B cell (primary cell): ENCODE measurements around the gene RNF220. TPM values are rescaled to one million over a fixed set of nuclear protein-coding genes. Genes with fewer than 3 reads are reported as not detected.

Experiments used
- ATAC-seq: fragments of 200-7000 bp; cut with Tn5 transposase; one replicate; pipeline ENCODE4 v1.10.0; 2021; ENCODE audit warnings: low read depth, mild to moderate bottlenecking, moderate number of reproducible peaks, moderate library complexity
- CTCF ChIA-PET: fragments of 350-600 bp; sonication (Branson Sonifier 250); formaldehyde crosslinking; loops from one replicate; lab custom pipeline; 2021; ENCODE audit warnings: antibody characterized with exemption, inconsistent platforms; lab: Charles Lee
- POLR2A ChIA-PET: fragments of 350-600 bp; sonication (Branson Sonifier 250); formaldehyde crosslinking; loops from one replicate; lab custom pipeline; 2021; ENCODE audit warnings: antibody characterized with exemption; lab: Charles Lee
- DNase-seq: peaks from one replicate; pipeline ENCODE4 v3.0.0; 2013
- H2AFZ ChIP-seq: 2 replicates; pipeline ENCODE4 v1.6.1; 2012; ENCODE audit warnings: mild to moderate bottlenecking, low read depth, low read length; ENCODE audit not compliant: insufficient read depth, poor library complexity, severe bottlenecking
- H3K27ac ChIP-seq, 2 donors: 1 replicate in 1 of 2; 2 replicates in 1 of 2; pipeline ENCODE4 v1.5.1; 2012 to 2013; ENCODE audit warnings: low read length in 2 of 2, mild to moderate bottlenecking in 2 of 2, moderate library complexity in 1 of 2
- H3K27me3 ChIP-seq, 4 experiments: fragments of 200-600 bp in 1 of 4; sonication (generic) in 1 of 4; replicated peaks in 1 of 4; 1 replicate in 2 of 4; 2 replicates in 2 of 4; pipeline versions ENCODE4 v1.6.1 to v1.7.0; 2013 to 2016; ENCODE audit warnings: low read length in 3 of 4, mild to moderate bottlenecking in 2 of 4, mixed read lengths in 1 of 4, moderate library complexity in 1 of 4; ENCODE audit not compliant: insufficient read depth in 4 of 4, control insufficient read depth in 3 of 4; ENCODE audit errors: control extremely low read depth in 1 of 4
- H3K36me3 ChIP-seq, 2 experiments: replicated peaks in 1 of 2; 1 replicate in 1 of 2; 2 replicates in 1 of 2; pipeline versions ENCODE4 v1.6.1 to v1.7.1; 2013; ENCODE audit warnings: low read length in 1 of 2; ENCODE audit not compliant: insufficient read depth in 2 of 2, control insufficient read depth in 1 of 2; ENCODE audit errors: control extremely low read depth in 1 of 2, extremely low read depth in 1 of 2
- H3K4me1 ChIP-seq, 2 donors: fragments of 200-600 bp in 1 of 2; sonication (generic) in 1 of 2; 1 replicate in 1 of 2; 2 replicates in 1 of 2; pipeline versions ENCODE4 v1.5.1 to v1.6.1; 2013 to 2017; ENCODE audit warnings: low read length in 2 of 2; ENCODE audit not compliant: control insufficient read depth in 2 of 2, insufficient read depth in 2 of 2
- H3K4me2 ChIP-seq: replicated peaks from 2 replicates; pipeline ENCODE3; 2012; ENCODE audit warnings: mild to moderate bottlenecking, low read depth, low read length; ENCODE audit not compliant: poor library complexity, severe bottlenecking
- H3K4me3 ChIP-seq, 5 experiments: fragments of 200-600 bp in 1 of 5; sonication (generic) in 1 of 5; 1 replicate in 3 of 5; 2 replicates in 2 of 5; pipeline versions ENCODE4 v1.5.1 to v1.7.0; 2011 to 2016; ENCODE audit warnings: low read length in 4 of 5, mild to moderate bottlenecking in 4 of 5, low read depth in 2 of 5, control low read depth in 1 of 5, moderate library complexity in 1 of 5; ENCODE audit not compliant: insufficient read depth in 1 of 5; ENCODE audit errors: control extremely low read depth in 1 of 5, extremely low read depth in 1 of 5
- H3K79me2 ChIP-seq: fragments of 200-600 bp; sonication (generic); one replicate; pipeline ENCODE4 v1.6.0; 2016; ENCODE audit warnings: low read length; ENCODE audit not compliant: control insufficient read depth, insufficient read depth
- H3K9ac ChIP-seq: fragments of 200-600 bp; sonication (generic); 2 replicates; pipeline ENCODE4 v1.6.1; 2017; ENCODE audit warnings: mild to moderate bottlenecking, low read length, moderate library complexity
- H3K9me3 ChIP-seq, 3 donors: one replicate each; pipeline versions ENCODE4 v1.6.1 to v1.7.1; 2013; ENCODE audit warnings: low read length in 2 of 3; ENCODE audit not compliant: control insufficient read depth in 2 of 3, insufficient read depth in 1 of 3; ENCODE audit errors: control extremely low read depth in 1 of 3
- H4K20me1 ChIP-seq: 2 replicates; pipeline ENCODE4 v1.6.0; 2012; ENCODE audit warnings: mild to moderate bottlenecking, low read length; ENCODE audit not compliant: insufficient read depth, control insufficient read depth, poor library complexity, severe bottlenecking
- H3K27ac Mint-ChIP-seq: one replicate; pipeline ENCODE4 v1.8.0; 2021; ENCODE audit warnings: mixed read lengths
- H3K27me3 Mint-ChIP-seq: one replicate; pipeline ENCODE4 v1.8.0; 2021; ENCODE audit warnings: mixed read lengths
- H3K4me1 Mint-ChIP-seq: one replicate; pipeline ENCODE4 v1.8.0; 2021; ENCODE audit warnings: mixed read lengths
- H3K4me3 Mint-ChIP-seq: one replicate; pipeline ENCODE4 v1.8.0; 2021; ENCODE audit warnings: mixed read lengths
- H3K9me3 Mint-ChIP-seq: one replicate; pipeline ENCODE4 v1.8.0; 2022; ENCODE audit warnings: mixed read lengths; ENCODE audit not compliant: insufficient read depth
- EZH2 ChIP-seq: IDR thresholded peaks from 2 replicates; pipeline ENCODE4 v1.6.1; 2012; ENCODE audit warnings: borderline replicate concordance, low read depth, mild to moderate bottlenecking, moderate library complexity, low read length; ENCODE audit not compliant: insufficient read depth, poor library complexity, severe bottlenecking
- WGBS: methylation state at CpG from one replicate; pipeline ENCODE4 v1.1.5; 2013; ENCODE audit warnings: missing lambda C conversion rate; ENCODE audit not compliant: insufficient coverage; 5-methylcytosine and 5-hydroxymethylcytosine counted together
- intact Hi-C: fragments of 100-400 bp; cut with micrococcal nuclease; formaldehyde crosslinking; loops from one replicate; pipeline ENCODE4 v1.10.0; 2022
- polyA plus RNA-seq: library from polyadenylated mRNA; depleted of rRNA; stranded (reverse); fragments of >200 nt; gene quantifications from 2 replicates; pipeline ENCODE4 v1.2.3, GENCODE V29; 2012
- total RNA-seq, 2 donors: library from RNA; stranded (reverse); fragments of 120-200 nt in 1 of 2; gene quantifications; 1 replicate in 1 of 2; 2 replicates in 1 of 2; pipeline versions ENCODE4 v1.2.3 to v1.2.4, GENCODE V29; 2013 to 2022
- TF ChIP-seq, protein P1 (sequence below): fragments of 200-600 bp; IDR thresholded peaks from one replicate; pipeline ENCODE4 v1.8.0; 2022; ENCODE audit warnings: antibody characterized with exemption, mild to moderate bottlenecking

Gene RNF220
- total and polyA plus RNA-seq, 2 donors (not counting 1 experiment from before 2014, with no cell fraction given): 115 to 141 TPM

DNA sequence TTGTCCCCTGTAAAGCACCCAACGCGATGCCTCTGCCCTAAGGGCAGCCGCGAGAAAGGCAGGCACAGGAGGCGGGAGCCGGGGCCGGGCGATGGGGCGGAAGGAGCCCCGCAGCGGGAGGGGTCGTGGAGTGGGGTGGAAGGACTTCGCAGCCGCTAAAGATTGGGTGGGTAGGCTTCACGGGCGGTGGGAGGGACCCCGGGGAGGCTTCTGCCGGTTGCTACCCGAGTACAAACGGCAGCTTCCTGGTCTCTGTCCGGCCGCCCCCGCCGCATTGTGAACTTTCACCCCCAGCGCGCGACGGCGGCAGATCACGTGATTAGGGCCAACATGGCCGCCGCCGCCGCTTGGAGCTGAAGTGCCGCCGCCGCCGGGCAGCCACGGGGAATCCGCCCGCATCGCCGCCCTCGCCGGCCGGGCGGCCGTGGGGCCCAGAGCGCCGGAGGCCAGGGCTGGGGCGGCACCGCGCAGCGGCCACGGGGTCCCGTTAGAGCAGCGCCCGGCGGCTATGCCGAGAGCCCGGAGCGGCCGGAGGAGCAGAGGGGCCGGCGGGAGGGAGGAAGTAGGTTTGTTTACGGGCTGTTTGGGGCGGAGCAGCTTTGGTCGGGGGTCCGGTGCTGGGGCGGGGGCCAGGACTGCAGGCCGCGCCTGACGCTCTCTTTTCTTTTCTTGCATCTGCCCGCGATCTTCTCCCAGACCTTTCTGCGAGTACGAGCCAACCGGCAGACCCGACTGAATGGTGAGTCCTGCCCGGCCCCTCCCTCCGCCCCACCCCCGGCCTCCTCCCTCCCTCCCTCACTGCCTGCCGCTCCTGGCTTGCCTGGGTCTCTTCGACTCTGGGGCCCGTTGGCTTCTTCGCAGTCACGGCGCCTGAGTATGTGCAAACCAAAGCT lies 226.8 kb downstream of the RNF220 start:
- Mint-ChIP-seq H3K27ac (peak overlapping the region; percentile 99), H3K27me3 (no peaks in the 10 kb centered on the region), H3K4me1 (peaks cover 44% of the 10 kb centered on the region), H3K9me3 (no peaks in the 10 kb centered on the region), H3K4me3 (peak overlapping the region; percentile 96)
- Histone ChIP-seq H3K4me1 (peaks cover 18 to 23% of the 10 kb centered on the region in 2 donors), H3K9me3 (peaks cover 0 to 4% (median 0%) of the 10 kb centered on the region in 3 donors), H3K27ac (peak overlapping the region; percentile 89 to 91), H2AFZ (peak overlapping the region; percentile 97), H3K79me2 (peaks cover 14% of the 10 kb centered on the region), H3K4me3 (peak overlapping the region; percentile 53 to 76 (median 69)), H3K27me3 (no peaks in the 10 kb centered on the region), H3K36me3 (peaks cover under 1 to 44% of the 10 kb centered on the region in 2 experiments), H4K20me1 (peaks cover 32% of the 10 kb centered on the region), H3K4me2 (peak overlapping the region; percentile 82), H3K9ac (peak overlapping the region; percentile 74)
- ChIA-PET CTCF (interaction anchor here (1.3 to 4.1 kb wide), 3 partner anchors 20 to 144 kb away, joined by 3 to 39 read pairs (median 12); partner anchors contain the start of genes ARMH1, RPS8 and TMEM53), POLR2A (interaction anchor here (0.6 to 2.0 kb wide), 10 partner anchors 11 to 890 kb away, joined by 3 to 16 read pairs (median 5); partner anchors contain the start of genes ARMH1, HECTD3, PRDX1 and TMEM53)
- no peak for TF ChIP-seq EZH2
- TF ChIP-seq, protein P1, sequence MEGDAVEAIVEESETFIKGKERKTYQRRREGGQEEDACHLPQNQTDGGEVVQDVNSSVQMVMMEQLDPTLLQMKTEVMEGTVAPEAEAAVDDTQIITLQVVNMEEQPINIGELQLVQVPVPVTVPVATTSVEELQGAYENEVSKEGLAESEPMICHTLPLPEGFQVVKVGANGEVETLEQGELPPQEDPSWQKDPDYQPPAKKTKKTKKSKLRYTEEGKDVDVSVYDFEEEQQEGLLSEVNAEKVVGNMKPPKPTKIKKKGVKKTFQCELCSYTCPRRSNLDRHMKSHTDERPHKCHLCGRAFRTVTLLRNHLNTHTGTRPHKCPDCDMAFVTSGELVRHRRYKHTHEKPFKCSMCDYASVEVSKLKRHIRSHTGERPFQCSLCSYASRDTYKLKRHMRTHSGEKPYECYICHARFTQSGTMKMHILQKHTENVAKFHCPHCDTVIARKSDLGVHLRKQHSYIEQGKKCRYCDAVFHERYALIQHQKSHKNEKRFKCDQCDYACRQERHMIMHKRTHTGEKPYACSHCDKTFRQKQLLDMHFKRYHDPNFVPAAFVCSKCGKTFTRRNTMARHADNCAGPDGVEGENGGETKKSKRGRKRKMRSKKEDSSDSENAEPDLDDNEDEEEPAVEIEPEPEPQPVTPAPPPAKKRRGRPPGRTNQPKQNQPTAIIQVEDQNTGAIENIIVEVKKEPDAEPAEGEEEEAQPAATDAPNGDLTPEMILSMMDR: no peak
- DNase-seq: peak; percentile 93
- ATAC-seq: peak; percentile 76
- WGBS: under 1% methylated on average over 79 of the region's 88 CpGs
- intact Hi-C loops: loop anchor here (1.0 to 5.0 kb wide), 4 partner anchors 21 to 1055 kb away; partner anchors contain the start of genes ARMH1, GPBP1L1, HECTD3 and TMEM53
